PC-9 (cell line): ENCODE data around the gene TRMT1L. TPM values are rescaled to one million over a fixed set of nuclear protein-coding genes. Genes with fewer than 3 reads are reported as not detected.

Source experiments
- BruUV-seq: library from RNA; stranded (reverse); fragments of 400-500 nt; replicated peaks from 2 replicates; lab custom pipeline; 2021; lab: Mats Ljungman, UMichigan
- CTCF ChIA-PET: fragments of 300-600 bp; sonication (Branson Sonifier 250); formaldehyde crosslinking; loops from one replicate; lab custom pipeline; 2022; ENCODE audit warnings: antibody characterized with exemption; lab: Charles Lee
- POLR2A ChIA-PET: fragments of 300-600 bp; sonication (Branson Sonifier 250); formaldehyde crosslinking; loops from one replicate; lab custom pipeline; 2022; ENCODE audit warnings: antibody characterized with exemption; ENCODE audit not compliant: unreplicated experiment; lab: Charles Lee
- DNase-seq, 2 experiments: peaks; one replicate each; pipeline versions ENCODE4 v3.0.0 to v3.0.0-alpha.2; 2015 to 2022; ENCODE audit warnings: mixed read lengths in 1 of 2
- H2AFZ ChIP-seq: fragments of 200-600 bp; sonication (generic); 2 replicates; pipeline ENCODE4 v1.8.1; 2017; ENCODE audit warnings: antibody characterized with exemption
- H3F3A ChIP-seq: fragments of 200-600 bp; sonication (generic); 2 replicates; pipeline ENCODE4 v1.8.1; 2017; ENCODE audit warnings: antibody characterized with exemption, mild to moderate bottlenecking, low read depth; ENCODE audit not compliant: insufficient read depth
- H3K27ac ChIP-seq: fragments of 200-600 bp; sonication (generic); 2 replicates; pipeline ENCODE4 v1.6.1; 2016; ENCODE audit warnings: mixed run types
- H3K27me3 ChIP-seq: fragments of 200-600 bp; sonication (generic); 2 replicates; pipeline ENCODE4 v1.6.1; 2016; ENCODE audit warnings: low read depth, mixed run types; ENCODE audit not compliant: insufficient read depth
- H3K36me3 ChIP-seq: fragments of 200-600 bp; sonication (generic); 2 replicates; pipeline ENCODE4 v1.6.1; 2016; ENCODE audit warnings: low read depth, mixed run types
- H3K4me1 ChIP-seq: fragments of 200-600 bp; sonication (generic); replicated peaks from 2 replicates; pipeline ENCODE4 v1.6.1; 2016; ENCODE audit warnings: mixed run types; ENCODE audit not compliant: insufficient read depth
- H3K4me2 ChIP-seq: fragments of 200-600 bp; sonication (generic); 2 replicates; pipeline ENCODE4 v1.6.1; 2017; ENCODE audit warnings: mixed run types
- H3K4me3 ChIP-seq: fragments of 200-600 bp; sonication (generic); 2 replicates; pipeline ENCODE4 v1.6.1; 2016; ENCODE audit warnings: mixed run types
- H3K79me2 ChIP-seq: fragments of 200-600 bp; sonication (generic); 2 replicates; pipeline ENCODE4 v1.6.1; 2017; ENCODE audit warnings: low read depth, mixed run types
- H3K9me2 ChIP-seq: fragments of 200-600 bp; sonication (generic); 2 replicates; pipeline ENCODE4 v1.8.1; 2017; ENCODE audit warnings: mild to moderate bottlenecking; ENCODE audit not compliant: insufficient read depth
- H3K9me3 ChIP-seq: fragments of 200-600 bp; sonication (generic); 2 replicates; pipeline ENCODE4 v1.8.1; 2016; ENCODE audit warnings: low read depth; ENCODE audit not compliant: insufficient read depth
- H4K20me1 ChIP-seq: fragments of 200-600 bp; sonication (generic); 2 replicates; pipeline ENCODE4 v1.8.1; 2017; ENCODE audit not compliant: insufficient read depth
- EZH2 ChIP-seq: fragments of 200-600 bp; sonication (generic); IDR thresholded peaks from 2 replicates; pipeline ENCODE4 v1.8.0; 2017; ENCODE audit warnings: antibody characterized with exemption, low read depth
- intact Hi-C: fragments of 100-400 bp; cut with micrococcal nuclease; formaldehyde crosslinking; loops from one replicate; pipeline ENCODE4 v1.10.0; 2022; ENCODE audit not compliant: unreplicated experiment
- total RNA-seq: library from RNA; stranded (reverse); gene quantifications from 2 replicates; pipeline ENCODE4 v1.2.3, GENCODE V29; 2021
- TF ChIP-seq, protein P1 (sequence below): fragments of 200-600 bp; sonication (generic); conservative IDR thresholded peaks from 2 replicates; pipeline ENCODE4 v1.6.1; 2017; ENCODE audit warnings: mixed run types, antibody characterized with exemption, mild to moderate bottlenecking, moderate library complexity

TRMT1L gene
- total RNA-seq, 1 experiment from 2014 or later, result 18.3 TPM

GRCh38 chr1:185144233-185144632 is 12.5 kb downstream of the TRMT1L start:
- CTCF ChIA-PET, result no interaction called here
- Histone ChIP-seq H3K27me3 (no peaks in the 10 kb centered on the region), H3K27ac (no peak overlapping the region), H2AFZ (no peak overlapping the region), H3K4me2 (no peak overlapping the region), H3K36me3 (peaks cover 15% of the 10 kb centered on the region), H3K9me2 (no peaks in the 10 kb centered on the region), H3K4me1 (no peaks in the 10 kb centered on the region), H3K79me2 (no peaks in the 10 kb centered on the region), H3K9me3 (no peaks in the 10 kb centered on the region), H4K20me1 (no peaks in the 10 kb centered on the region), H3F3A (peaks cover 2% of the 10 kb centered on the region; the same call in 1 of the 2 replicates), H3K4me3 (no peak overlapping the region)
- DNase-seq, result no peak
- no peak for TF ChIP-seq EZH2
- TF ChIP-seq, protein P1, sequence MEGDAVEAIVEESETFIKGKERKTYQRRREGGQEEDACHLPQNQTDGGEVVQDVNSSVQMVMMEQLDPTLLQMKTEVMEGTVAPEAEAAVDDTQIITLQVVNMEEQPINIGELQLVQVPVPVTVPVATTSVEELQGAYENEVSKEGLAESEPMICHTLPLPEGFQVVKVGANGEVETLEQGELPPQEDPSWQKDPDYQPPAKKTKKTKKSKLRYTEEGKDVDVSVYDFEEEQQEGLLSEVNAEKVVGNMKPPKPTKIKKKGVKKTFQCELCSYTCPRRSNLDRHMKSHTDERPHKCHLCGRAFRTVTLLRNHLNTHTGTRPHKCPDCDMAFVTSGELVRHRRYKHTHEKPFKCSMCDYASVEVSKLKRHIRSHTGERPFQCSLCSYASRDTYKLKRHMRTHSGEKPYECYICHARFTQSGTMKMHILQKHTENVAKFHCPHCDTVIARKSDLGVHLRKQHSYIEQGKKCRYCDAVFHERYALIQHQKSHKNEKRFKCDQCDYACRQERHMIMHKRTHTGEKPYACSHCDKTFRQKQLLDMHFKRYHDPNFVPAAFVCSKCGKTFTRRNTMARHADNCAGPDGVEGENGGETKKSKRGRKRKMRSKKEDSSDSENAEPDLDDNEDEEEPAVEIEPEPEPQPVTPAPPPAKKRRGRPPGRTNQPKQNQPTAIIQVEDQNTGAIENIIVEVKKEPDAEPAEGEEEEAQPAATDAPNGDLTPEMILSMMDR, result no peak
- no TSS peak for BruUV-seq
- POLR2A ChIA-PET, result no interaction called here
- intact Hi-C loops, result no loop called here

GRCh38 chr1:185139246-185139645 is 17.5 kb downstream of the TRMT1L start:
- Histone ChIP-seq H3K9me2 (no peaks in the 10 kb centered on the region), H3F3A (no peaks in the 10 kb centered on the region; the same call in 1 of the 2 replicates), H3K27me3 (no peaks in the 10 kb centered on the region), H3K79me2 (no peaks in the 10 kb centered on the region), H2AFZ (no peak overlapping the region), H3K4me3 (no peak overlapping the region), H3K4me1 (no peaks in the 10 kb centered on the region), H3K36me3 (peaks cover 10% of the 10 kb centered on the region), H3K9me3 (no peaks in the 10 kb centered on the region), H3K4me2 (no peak overlapping the region), H4K20me1 (no peaks in the 10 kb centered on the region), H3K27ac (no peak overlapping the region)
- intact Hi-C loops, result no loop called here
- ChIA-PET CTCF (no interaction called here), POLR2A (no interaction called here)
- TF ChIP-seq EZH2, result no peak
- TF ChIP-seq, protein P1, result no peak
- no peak for DNase-seq
- BruUV-seq, result no TSS peak

- CTCF ChIA-PET, result no interaction called here
- Histone ChIP-seq H3K27ac (no peak overlapping the region), H3K79me2 (no peaks in the 10 kb centered on the region), H3K9me3 (no peaks in the 10 kb centered on the region), H2AFZ (no peak overlapping the region), H3K4me3 (no peak overlapping the region), H4K20me1 (no peaks in the 10 kb centered on the region), H3F3A (no peaks in the 10 kb centered on the region), H3K36me3 (peaks cover 12% of the 10 kb centered on the region), H3K4me1 (no peaks in the 10 kb centered on the region), H3K4me2 (no peak overlapping the region), H3K27me3 (no peaks in the 10 kb centered on the region), H3K9me2 (no peaks in the 10 kb centered on the region)
- no TSS peak for BruUV-seq
- intact Hi-C loops, result no loop called here
- TF ChIP-seq, protein P1, result no peak
- POLR2A ChIA-PET, result no interaction called here
- no peak for DNase-seq
These were observed 18.7 kb downstream of the TRMT1L start for GRCh38 chr1:185137896-185138545.
